HG02571 (cell line): ENCODE data around the gene P2RY11.

ENCODE experiments used
- ATAC-seq: cut with Tn5 transposase; IDR thresholded peaks from one replicate; pipeline ENCODE4 v1.9.1; 2021; ENCODE audit warnings: mild to moderate bottlenecking, moderate library complexity; ENCODE audit not compliant: unreplicated experiment

Gene P2RY11

GRCh38 chr19:10112895-10113591 is 1.6 kb downstream of the P2RY11 start:
- ATAC-seq: no peak

GRCh38 chr19:10113592-10113963 is 2.1 kb downstream of the P2RY11 start:
- ATAC-seq: no peak

GRCh38 chr19:10113964-10114650 is 2.6 kb downstream of the P2RY11 start:
- no peak for ATAC-seq

GRCh38 chr19:10114651-10115391 is 3.3 kb downstream of the P2RY11 start:
- ATAC-seq: no peak

GRCh38 chr19:10115392-10116084 is 4.0 kb downstream of the P2RY11 start:
- ATAC-seq: no peak

- no peak for ATAC-seq
Observed at GRCh38 chr19:10116085-10116865, 4.8 kb downstream of the P2RY11 start.

GRCh38 chr19:10116866-10117616 is 5.5 kb downstream of the P2RY11 start:
- no peak for ATAC-seq

- no peak for ATAC-seq
Observed at GRCh38 chr19:10118960-10119359, 7.5 kb downstream of the P2RY11 start.

- no peak for ATAC-seq
Observed at GRCh38 chr19:10120538-10121189, 9.2 kb downstream of the P2RY11 start.

GRCh38 chr19:10122045-10122444 is 10.6 kb downstream of the P2RY11 start:
- ATAC-seq: no peak

- ATAC-seq: no peak
Observed at GRCh38 chr19:10124429-10124828, 12.9 kb downstream of the P2RY11 start.

GRCh38 chr19:10126213-10126639 is 14.7 kb downstream of the P2RY11 start:
- ATAC-seq: no peak

GRCh38 chr19:10132905-10133304 is 21.4 kb downstream of the P2RY11 start:
- ATAC-seq: no peak

GRCh38 chr19:10133596-10133995 is 22.1 kb downstream of the P2RY11 start:
- ATAC-seq: no peak

GRCh38 chr19:10134040-10134439 is 22.5 kb downstream of the P2RY11 start:
- no peak for ATAC-seq

GRCh38 chr19:10135551-10136334 is 24.2 kb downstream of the P2RY11 start:
- ATAC-seq: no peak

- ATAC-seq: no peak
Observed at GRCh38 chr19:10136936-10137335, 25.4 kb downstream of the P2RY11 start.
